Ovary (tissue), 9 donors: ENCODE measurements around the gene CTDSP2. TPM values are rescaled to one million over a fixed set of nuclear protein-coding genes. Genes with fewer than 3 reads are reported as not detected.
A peak's percentile ranks its signal among the peaks of the same experiment; 100 is the strongest.
"Not testable (repeated sequence)": the region's sequence is repeated elsewhere in the genome, so short reads cannot be mapped to it uniquely, and the experiment has no call there.

Experiments used
- DNase-seq, 5 donors: peaks; one replicate each; pipeline ENCODE4 v3.0.0-alpha.2; 2019 to 2020
- H3K27ac ChIP-seq, 2 donors: fragments of 200-600 bp; one replicate each; pipeline versions ENCODE4 v1.5.1 to v1.8.0; 2019 to 2022
- H3K27me3 ChIP-seq: fragments of 200-600 bp; one replicate; pipeline ENCODE4 v1.8.0; 2022
- H3K36me3 ChIP-seq: fragments of 200-600 bp; sonication (generic); one replicate; pipeline ENCODE4 v1.5.1; 2019
- H3K4me1 ChIP-seq: one replicate; pipeline ENCODE4 v1.8.1; 2013; ENCODE audit warnings: mild to moderate bottlenecking, moderate library complexity; ENCODE audit not compliant: insufficient read depth
- H3K4me3 ChIP-seq: fragments of 200-600 bp; sonication (generic); one replicate; pipeline ENCODE4 v1.5.1; 2017
- H3K9me3 ChIP-seq, 2 donors: fragments of 200-600 bp in 1 of 2; sonication (generic) in 1 of 2; one replicate each; pipeline versions ENCODE4 v1.5.1 to v1.8.1; 2013 to 2019; ENCODE audit warnings: mild to moderate bottlenecking in 1 of 2, moderate library complexity in 1 of 2
- EP300 ChIP-seq: sonication (generic); formaldehyde crosslinking; IDR thresholded peaks from one replicate; pipeline ENCODE4 v1.6.1; 2017; ENCODE audit warnings: antibody characterized with exemption
- POLR2A ChIP-seq: fragments of 450-650 bp; IDR thresholded peaks from one replicate; pipeline ENCODE4 v1.6.1; 2017; ENCODE audit warnings: antibody characterized with exemption, mild to moderate bottlenecking, moderate library complexity
- WGBS, 3 donors: extraction: QIAGEN DNeasy Blood & Tissue Kit in 1 of 3; methylation state at CpG; one replicate each; pipeline versions ENCODE4 v1.1.5 to v1.1.7; 2013 to 2017; 5-methylcytosine and 5-hydroxymethylcytosine counted together
- intact Hi-C, 4 donors: fragments of 100-400 bp; cut with DNase I; formaldehyde crosslinking; loops; one replicate each; pipeline versions ENCODE4 v1.11.0 to v1.15.1; 2022 to 2023
- polyA plus RNA-seq, 2 donors: library from polyadenylated mRNA; stranded (reverse); fragments of 200-250 nt in 1 of 2; fragments of 350-450 nt in 1 of 2; fragmentation: Illumina TruSeq in 1 of 2; extraction: RNeasy Lipid Tissue Mini Kit (QIAGEN cat#74804) in 1 of 2; gene quantifications; one replicate each; pipeline ENCODE4 v1.2.3, GENCODE V29; 2013 to 2014
- total RNA-seq, 7 donors: library from RNA; depleted of rRNA in 2 of 7; stranded (reverse); fragments of >200 nt in 2 of 7; fragmentation: NEBNext Ultra II Directional in 3 of 7; extraction: Animal tissue kit (Norgen Biotek cat#: 25700) in 3 of 7; gene quantifications; one replicate each; pipeline versions ENCODE4 v1.1.0 to v1.2.4, GENCODE V29; 2016 to 2023
- TF ChIP-seq, protein P1 (sequence below), 3 donors: fragments of 450-650 bp in 2 of 3; fragments of 200-600 bp in 1 of 3; IDR thresholded peaks; one replicate each; pipeline versions ENCODE4 v1.5.1 to v1.8.0; 2016 to 2022; ENCODE audit warnings: antibody characterized with exemption in 3 of 3, mild to moderate bottlenecking in 1 of 3
- donor health status: DM: no; HTN: no; CAD: no; lungs with moderate emphysema.
- donor health status: DM: no; HTN: no; CAD: no.
- donor health status: Bipolar disorder and iron deficiency.
- donor health status: DM: yes; HTN: yes; CAD: no.
- donor health status: DM: no; HTN: no; CAD: no.
- donor health status: DM: yes; HTN: yes; CAD: no.

CTDSP2 gene
- total and polyA plus RNA-seq, 9 donors = 73.1 to 212 (median 166) TPM

DNA sequence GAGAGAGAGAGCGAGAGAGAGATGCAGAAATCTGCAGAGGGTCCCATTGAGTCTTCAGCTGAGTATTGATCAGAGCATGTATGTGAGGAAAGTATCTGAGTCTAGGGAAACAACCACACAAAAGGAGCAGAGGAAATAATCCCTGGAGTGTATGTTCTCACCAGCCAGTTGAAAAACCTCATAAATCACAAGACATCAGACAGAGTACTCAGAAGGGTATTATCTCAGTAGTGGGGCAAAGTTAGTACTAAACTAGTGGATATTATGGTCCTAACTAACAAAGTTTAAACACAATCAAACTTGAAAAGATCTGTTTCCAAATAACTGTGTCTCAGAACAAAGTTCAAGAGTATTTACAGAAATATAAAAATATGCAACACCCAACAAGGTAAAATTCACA lies 36.5 kb upstream of the CTDSP2 start:
- intact Hi-C loops = no loop called here
- no peaks in the 10 kb centered on the region for H3K9me3 ChIP-seq
- no peak overlapping the region for H3K4me3 ChIP-seq
- TF ChIP-seq POLR2A (no peak), EP300 (no peak)
- TF ChIP-seq, protein P1, sequence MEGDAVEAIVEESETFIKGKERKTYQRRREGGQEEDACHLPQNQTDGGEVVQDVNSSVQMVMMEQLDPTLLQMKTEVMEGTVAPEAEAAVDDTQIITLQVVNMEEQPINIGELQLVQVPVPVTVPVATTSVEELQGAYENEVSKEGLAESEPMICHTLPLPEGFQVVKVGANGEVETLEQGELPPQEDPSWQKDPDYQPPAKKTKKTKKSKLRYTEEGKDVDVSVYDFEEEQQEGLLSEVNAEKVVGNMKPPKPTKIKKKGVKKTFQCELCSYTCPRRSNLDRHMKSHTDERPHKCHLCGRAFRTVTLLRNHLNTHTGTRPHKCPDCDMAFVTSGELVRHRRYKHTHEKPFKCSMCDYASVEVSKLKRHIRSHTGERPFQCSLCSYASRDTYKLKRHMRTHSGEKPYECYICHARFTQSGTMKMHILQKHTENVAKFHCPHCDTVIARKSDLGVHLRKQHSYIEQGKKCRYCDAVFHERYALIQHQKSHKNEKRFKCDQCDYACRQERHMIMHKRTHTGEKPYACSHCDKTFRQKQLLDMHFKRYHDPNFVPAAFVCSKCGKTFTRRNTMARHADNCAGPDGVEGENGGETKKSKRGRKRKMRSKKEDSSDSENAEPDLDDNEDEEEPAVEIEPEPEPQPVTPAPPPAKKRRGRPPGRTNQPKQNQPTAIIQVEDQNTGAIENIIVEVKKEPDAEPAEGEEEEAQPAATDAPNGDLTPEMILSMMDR (IDR thresholded peaks at IDR 0.05) = no peak
- peaks cover 7% of the 10 kb centered on the region for H3K4me1 ChIP-seq
- no peak overlapping the region for H3K27ac ChIP-seq
- no peaks in the 10 kb centered on the region for H3K27me3 ChIP-seq
- DNase-seq = no peak
- no peaks in the 10 kb centered on the region for H3K36me3 ChIP-seq
- 94 to 100% (median 98%) methylated on average over 1 of the region's 1 CpG for WGBS, 3 donors

DNA sequence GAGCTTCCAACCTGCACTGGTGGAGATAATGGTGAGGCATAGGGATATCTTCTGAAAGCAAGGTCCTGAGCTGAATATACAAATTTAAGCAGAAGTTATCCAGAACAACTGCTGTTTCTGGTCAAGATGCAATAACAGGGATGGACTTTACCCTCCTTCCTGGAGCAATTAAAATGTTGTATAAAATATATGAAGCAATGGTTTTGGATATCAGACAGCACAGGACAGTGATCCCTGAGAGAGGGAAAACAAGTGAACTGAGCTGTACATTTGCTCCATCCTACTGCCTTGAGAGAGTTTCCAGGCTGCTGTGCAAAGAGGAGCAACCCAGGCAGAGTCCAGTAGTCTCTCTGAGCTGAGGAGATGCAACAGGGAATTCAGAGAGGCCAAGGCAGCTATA lies 36.0 kb upstream of the CTDSP2 start:
- Histone ChIP-seq H3K9me3 (no peaks in the 10 kb centered on the region), H3K36me3 (no peaks in the 10 kb centered on the region), H3K4me3 (no peak overlapping the region), H3K27ac (no peak overlapping the region), H3K27me3 (no peaks in the 10 kb centered on the region), H3K4me1 (peaks cover 3% of the 10 kb centered on the region)
- TF ChIP-seq EP300 (no peak), POLR2A (no peak)
- TF ChIP-seq, protein P1 (IDR thresholded peaks at IDR 0.05) = no peak
- DNase-seq = no peak
- intact Hi-C loops = no loop called here

- Histone ChIP-seq H3K36me3 (no peaks in the 10 kb centered on the region), H3K27me3 (no peaks in the 10 kb centered on the region), H3K4me3 (no peak overlapping the region), H3K27ac (no peak overlapping the region), H3K4me1 (peaks cover under 1% of the 10 kb centered on the region), H3K9me3 (no peaks in the 10 kb centered on the region)
- TF ChIP-seq, protein P1 (IDR thresholded peaks at IDR 0.05) = no peak
- no peak for TF ChIP-seq POLR2A
- TF ChIP-seq EP300 = no peak
- intact Hi-C loops = no loop called here
- DNase-seq = no peak
Measured at GRCh38 chr12:57881475-57881874, 34.9 kb upstream of the CTDSP2 start.

DNA sequence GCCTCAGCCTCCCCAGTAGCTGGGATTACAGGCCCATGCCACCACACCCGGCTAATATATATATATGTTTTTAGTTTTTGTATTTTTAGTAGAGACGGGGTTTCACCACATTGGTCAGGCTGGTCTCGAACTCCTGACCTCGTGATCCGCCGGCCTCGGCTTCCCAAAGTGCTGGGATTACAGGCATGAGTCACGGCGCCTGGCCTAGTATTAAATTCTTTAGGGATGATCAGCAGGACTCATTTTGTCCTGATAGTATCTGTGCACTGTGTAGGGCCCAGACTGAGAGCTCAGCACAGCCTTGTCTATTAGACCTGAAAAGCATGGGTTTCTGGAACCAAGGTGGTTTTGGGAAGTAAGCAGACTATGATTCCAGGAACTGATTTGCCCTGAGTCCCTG lies 34.5 kb upstream of the CTDSP2 start:
- intact Hi-C loops, H3K27ac ChIP-seq: not testable (repeated sequence)

DNA sequence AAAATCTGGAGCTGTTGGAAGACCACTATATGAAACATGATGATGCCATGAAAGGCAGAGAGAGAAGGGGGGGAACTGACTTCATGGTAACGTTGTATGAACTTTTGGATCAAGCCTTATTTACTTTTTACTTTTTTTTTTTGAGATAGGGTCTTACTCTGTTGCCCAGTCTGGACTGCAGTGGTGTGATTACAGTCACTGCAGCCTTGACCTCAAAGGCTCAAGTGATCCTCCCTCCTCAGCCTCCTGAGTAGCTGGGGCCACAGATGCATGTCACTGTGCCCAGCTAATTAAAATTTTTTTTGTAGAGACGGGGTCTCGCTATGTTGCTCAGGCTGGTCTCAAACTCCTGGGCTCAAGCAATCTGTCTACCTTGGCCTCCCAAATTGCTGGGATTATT lies 31.3 kb upstream of the CTDSP2 start:
- 78 to 89% (median 80%) methylated on average over 3 of the region's 3 CpGs for WGBS, 3 donors
- TF ChIP-seq POLR2A = no peak
- TF ChIP-seq, protein P1 (IDR thresholded peaks at IDR 0.05) = no peak
- TF ChIP-seq EP300 = no peak
- intact Hi-C loops = no loop called here

More for the DNA sequence above, 34.5 kb upstream of the CTDSP2 start:
- not testable (repeated sequence) for H3K9me3 ChIP-seq, H3K4me3 ChIP-seq, H3K4me1 ChIP-seq, H3K27me3 ChIP-seq, H3K36me3 ChIP-seq
- WGBS, 3 donors = 91 to 94% (median 91%) methylated on average over 9 of the region's 9 CpGs
- peak in 1 of 5 donors; percentile 9 for DNase-seq

More for the DNA sequence above, 31.3 kb upstream of the CTDSP2 start:
- H3K36me3 ChIP-seq = no peaks in the 10 kb centered on the region
- no peak overlapping the region for H3K27ac ChIP-seq
- no peak for DNase-seq
- no peaks in the 10 kb centered on the region for H3K4me1 ChIP-seq
- H3K4me3 ChIP-seq = no peak overlapping the region
- H3K27me3 ChIP-seq = no peaks in the 10 kb centered on the region
- no peaks in the 10 kb centered on the region for H3K9me3 ChIP-seq
